Esophagus squamous epithelium (tissue), 5 donors: ENCODE measurements around the gene SUCLA2. TPM values are rescaled to one million over a fixed set of nuclear protein-coding genes. Genes with fewer than 3 reads are reported as not detected.

Experiments
- DNase-seq: peaks from one replicate; lab custom pipeline; 2025; lab: John Stamatoyannopoulos, UW
- H3K27ac ChIP-seq, 4 donors: fragments of 200-600 bp; sonication (generic); one replicate each; pipeline ENCODE4 v1.5.1; 2016 to 2019; ENCODE audit warnings: mild to moderate bottlenecking in 1 of 4
- H3K27me3 ChIP-seq, 4 donors: fragments of 200-600 bp; sonication (generic); 1 replicate in 3 of 4; 2 replicates in 1 of 4; pipeline versions ENCODE4 v1.5.1 to v1.6.0; 2017 to 2021; ENCODE audit warnings: antibody characterized with exemption in 1 of 4
- H3K36me3 ChIP-seq, 3 donors: fragments of 200-600 bp; sonication (generic); one replicate each; pipeline ENCODE4 v1.5.1; 2016 to 2019
- H3K4me1 ChIP-seq, 3 donors: fragments of 200-600 bp; sonication (generic); one replicate each; pipeline ENCODE4 v1.5.1; 2017 to 2019
- H3K4me3 ChIP-seq, 4 donors: fragments of 200-600 bp; sonication (generic); 1 replicate in 3 of 4; 2 replicates in 1 of 4; pipeline ENCODE4 v1.5.1; 2016 to 2019; ENCODE audit warnings: mild to moderate bottlenecking in 2 of 4, moderate library complexity in 1 of 4
- H3K9me3 ChIP-seq, 3 donors: fragments of 200-600 bp; sonication (generic); one replicate each; pipeline ENCODE4 v1.5.1; 2016 to 2019
- CTCF ChIP-seq, 6 experiments: fragments of 450-650 bp in 4 of 6; fragments of 200-600 bp in 2 of 6; sonication (generic) in 2 of 6; IDR thresholded peaks; one replicate each; pipeline ENCODE4 v1.5.1; 2016 to 2019; ENCODE audit warnings: antibody characterized with exemption in 6 of 6, mild to moderate bottlenecking in 4 of 6, moderate library complexity in 4 of 6
- POLR2A ChIP-seq, 4 donors: fragments of 450-650 bp; IDR thresholded peaks; one replicate each; pipeline ENCODE4 v1.6.1; 2017; ENCODE audit warnings: antibody characterized with exemption in 4 of 4, mild to moderate bottlenecking in 4 of 4, moderate library complexity in 3 of 4
- WGBS, 2 donors: methylation state at CpG; one replicate each; pipeline ENCODE4 v1.1.5; 2018; 5-methylcytosine and 5-hydroxymethylcytosine counted together
- intact Hi-C: fragments of 100-400 bp; cut with DNase I; formaldehyde crosslinking; loops from one replicate; pipeline ENCODE4 v1.15.0; 2022
- total RNA-seq, 4 donors: library from RNA; depleted of rRNA; stranded (reverse); fragments of >200 nt; gene quantifications; one replicate each; pipeline ENCODE4 v1.1.0, GENCODE V29; 2016
- donor health status: DM: yes; HTN: yes; CAD: no.

Gene SUCLA2
- total RNA-seq, 4 donors from 2014 or later = 22.7 to 56.6 (median 47.4) TPM

- H3K36me3 ChIP-seq = peaks cover 0 to 34% (median 9%) of the 10 kb centered on the region in 3 donors
- H3K27me3 ChIP-seq = no peaks in the 10 kb centered on the region
- peak overlapping the region; percentile 58 to 100 (median 94) for H3K4me3 ChIP-seq
- TF ChIP-seq CTCF (IDR thresholded peaks at IDR 0.05) = no peak
- no peak for TF ChIP-seq POLR2A (IDR thresholded peaks at IDR 0.05)
- WGBS, 2 donors = 36 to 45% methylated on average over 5 of the region's 5 CpGs
- peak overlapping the region in 3 of 4 donors; percentile 82 to 94 (median 88) for H3K27ac ChIP-seq
- H3K4me1 ChIP-seq = peaks cover 8 to 44% (median 17%) of the 10 kb centered on the region in 3 donors
- no peak for DNase-seq
- no peaks in the 10 kb centered on the region for H3K9me3 ChIP-seq
- intact Hi-C loops = no loop called here
Observed at GRCh38 chr13:47999973-48000372, 1.1 kb downstream of the SUCLA2 start.

GRCh38 chr13:47997384-47997783 is 3.7 kb downstream of the SUCLA2 start:
- Histone ChIP-seq H3K36me3 (peaks cover 0 to 57% (median 14%) of the 10 kb centered on the region in 3 donors), H3K4me3 (no peak overlapping the region), H3K9me3 (no peaks in the 10 kb centered on the region), H3K27me3 (no peaks in the 10 kb centered on the region), H3K27ac (no peak overlapping the region), H3K4me1 (peaks cover 8 to 44% (median 17%) of the 10 kb centered on the region in 3 donors)
- TF ChIP-seq CTCF (IDR thresholded peaks at IDR 0.05) (no peak), POLR2A (IDR thresholded peaks at IDR 0.05) (no peak)
- intact Hi-C loops = no loop called here
- WGBS, 2 donors = 96 to 100% methylated on average over 2 of the region's 2 CpGs
- no peak for DNase-seq

DNA sequence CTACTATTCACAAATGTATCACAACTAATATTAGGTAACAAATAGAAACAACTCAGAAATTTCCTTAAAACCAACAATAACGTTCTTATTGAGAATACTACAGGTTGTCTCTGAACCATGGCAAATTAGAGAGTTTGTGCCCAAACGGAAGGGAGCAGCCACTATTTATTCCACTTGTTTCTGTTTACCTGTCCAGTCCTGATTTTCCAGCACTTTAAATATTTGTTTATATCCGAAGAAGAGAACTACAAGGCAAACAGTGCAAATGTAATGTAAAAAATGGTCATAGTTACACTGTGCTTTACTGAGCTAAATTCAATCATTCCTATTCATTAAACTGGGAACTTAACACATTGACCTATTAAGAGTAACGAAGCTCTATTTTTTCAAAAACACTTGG is 9.2 kb downstream of the SUCLA2 start:
- 88 to 95% methylated on average over 4 of the region's 4 CpGs for whole genome bisulfite sequencing, 2 donors
- Histone ChIP-seq H3K36me3 (peaks cover 0 to 90% (median 14%) of the 10 kb centered on the region in 3 donors), H3K9me3 (no peaks in the 10 kb centered on the region), H3K27ac (no peak overlapping the region), H3K4me1 (no peaks in the 10 kb centered on the region), H3K27me3 (no peaks in the 10 kb centered on the region), H3K4me3 (no peak overlapping the region)
- TF ChIP-seq CTCF (IDR thresholded peaks at IDR 0.05) (no peak), POLR2A (IDR thresholded peaks at IDR 0.05) (no peak)
- no peak for DNase-seq
- intact Hi-C loops = no loop called here

DNA sequence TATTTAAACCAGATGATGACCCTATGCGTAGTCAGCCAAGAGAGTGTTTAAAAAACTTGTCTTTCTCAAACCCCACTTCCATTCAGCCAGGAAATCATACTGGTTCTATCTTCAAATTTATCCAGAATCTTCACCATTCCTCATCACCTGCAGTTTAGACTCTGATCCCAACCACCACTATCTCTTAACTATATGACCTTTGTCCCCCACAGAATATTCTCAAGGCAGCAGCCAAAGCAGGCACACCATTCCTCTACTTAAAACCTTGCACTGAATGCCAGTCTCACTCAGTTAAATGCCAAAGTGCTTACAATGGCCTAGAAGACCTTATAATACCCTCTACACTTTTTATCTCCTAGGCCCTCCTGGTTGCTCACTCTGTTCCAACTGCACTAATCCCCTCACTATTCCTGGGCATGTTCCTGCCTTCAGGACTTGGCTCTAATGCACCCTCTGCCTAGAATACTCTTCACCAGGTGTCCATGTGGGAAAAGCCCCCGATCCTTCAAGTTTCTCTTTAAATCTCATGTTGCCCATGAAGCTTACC is 10.1 kb downstream of the SUCLA2 start:
- H3K36me3 ChIP-seq = peaks cover 0 to 90% (median 6%) of the 10 kb centered on the region in 3 donors
- 92 to 98% methylated on average over 2 of the region's 2 CpGs for WGBS, 2 donors
- intact Hi-C loops = no loop called here
- TF ChIP-seq POLR2A (IDR thresholded peaks at IDR 0.05) (no peak), CTCF (IDR thresholded peaks at IDR 0.05) (no peak)
- no peaks in the 10 kb centered on the region for H3K9me3 ChIP-seq
- no peak overlapping the region for H3K27ac ChIP-seq
- H3K27me3 ChIP-seq = no peaks in the 10 kb centered on the region
- no peaks in the 10 kb centered on the region for H3K4me1 ChIP-seq
- no peak for DNase-seq
- H3K4me3 ChIP-seq = no peak overlapping the region

- Histone ChIP-seq H3K4me1 (no peaks in the 10 kb centered on the region), H3K27ac (no peak overlapping the region), H3K27me3 (no peaks in the 10 kb centered on the region), H3K36me3 (peaks cover 0 to 90% (median 5%) of the 10 kb centered on the region in 3 donors), H3K9me3 (no peaks in the 10 kb centered on the region), H3K4me3 (no peak overlapping the region)
- intact Hi-C loops = no loop called here
- TF ChIP-seq CTCF (IDR thresholded peaks at IDR 0.05) = no peak
- no peak for TF ChIP-seq POLR2A (IDR thresholded peaks at IDR 0.05)
- no peak for DNase-seq
- 87 to 100% methylated on average over 1 of the region's 1 CpG for WGBS, 2 donors
Observed at GRCh38 chr13:47990427-47990826, 10.6 kb downstream of the SUCLA2 start.
